Cerebellar nuclear complex (tissue), 1 donor: Measurements from ENCODE around the gene UTS2B.

Experiments
- DNase-seq, 2 experiments: peaks; one replicate each; lab custom pipeline; 2025; lab: John Stamatoyannopoulos, UW

Gene UTS2B

GRCh38 chr3:191321019-191321767, 9.1 kb downstream of the UTS2B start:
- no peak for DNase-seq

DNA sequence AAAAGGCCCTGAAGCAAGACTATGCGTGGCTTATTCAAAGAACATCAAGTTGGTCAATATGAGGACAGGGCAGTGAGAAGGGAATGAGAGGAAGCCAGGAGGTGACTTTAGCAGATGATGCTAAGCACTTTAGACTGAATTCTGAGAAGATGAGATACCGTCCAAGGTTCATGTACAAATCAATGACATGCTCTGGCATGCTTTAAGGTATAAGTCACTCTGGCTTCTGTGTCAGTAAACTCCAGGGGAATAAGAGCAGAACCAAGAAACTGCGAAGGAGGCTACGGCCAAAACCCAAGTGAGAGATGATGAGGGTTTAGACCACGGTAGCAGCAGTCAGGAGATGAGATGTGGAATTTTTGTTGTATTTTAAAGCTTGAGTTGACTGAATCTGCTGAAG, 10.0 kb downstream of the UTS2B start:
- no peak for DNase-seq

DNA sequence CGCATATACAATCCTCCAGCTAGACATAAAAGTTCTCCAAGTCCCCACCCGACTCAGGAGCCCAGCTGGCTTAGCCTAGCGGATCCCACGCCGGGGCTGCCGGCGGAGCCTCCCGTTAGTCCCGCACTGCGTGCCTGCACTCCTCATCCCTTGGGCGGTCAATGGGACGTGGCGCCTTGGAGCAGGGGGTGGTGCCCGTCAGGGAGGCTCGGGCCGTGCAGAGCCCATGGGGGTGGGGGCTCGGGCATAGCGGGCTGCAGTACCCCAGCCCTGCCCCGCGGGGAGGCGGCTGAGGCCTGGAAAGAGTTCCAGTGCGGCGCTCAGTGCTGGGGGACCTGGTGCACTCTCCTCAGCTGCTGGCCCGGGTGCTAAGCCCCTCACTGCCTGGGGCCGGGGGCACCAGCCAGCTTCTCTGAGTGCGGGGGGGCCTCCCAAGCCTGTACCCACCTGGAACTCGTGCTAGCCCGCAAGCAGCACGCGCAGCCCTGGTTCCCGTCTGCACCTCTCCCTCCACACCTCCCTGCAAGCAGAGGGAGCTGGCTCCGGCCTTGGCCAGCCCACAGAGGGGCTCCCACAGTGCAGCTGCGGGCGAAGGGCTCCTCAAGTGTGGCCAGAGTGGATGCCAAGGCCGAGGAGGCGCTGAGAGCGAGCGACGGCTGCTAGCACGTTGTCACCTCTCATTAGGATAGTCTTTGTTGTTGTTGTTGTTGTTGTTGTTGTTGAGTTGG, 13.3 kb downstream of the UTS2B start:
- DNase-seq, result no peak

GRCh38 chr3:191314109-191314728, 16.1 kb downstream of the UTS2B start:
- no peak for DNase-seq

GRCh38 chr3:191313296-191313695, 17.0 kb downstream of the UTS2B start:
- DNase-seq, result no peak

DNA sequence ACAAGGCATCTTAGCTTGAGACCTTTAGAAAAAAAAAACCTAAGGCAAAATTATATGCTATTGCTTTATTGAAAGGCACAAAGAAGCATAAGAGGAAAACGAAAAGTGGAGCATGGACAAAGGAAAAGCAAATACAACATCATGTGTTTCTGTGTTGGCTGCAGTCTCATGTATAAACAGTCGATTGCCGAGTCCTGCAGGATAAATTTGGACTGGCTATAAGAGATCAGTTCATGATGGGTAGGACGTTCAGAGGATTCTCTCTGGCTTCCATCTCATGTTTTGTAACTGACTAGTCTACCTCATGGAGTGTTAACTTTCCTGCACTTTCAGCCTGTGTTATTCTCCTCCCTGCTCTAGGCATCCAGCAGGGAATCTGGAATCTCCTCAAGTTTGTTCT, 23.0 kb downstream of the UTS2B start:
- no peak for DNase-seq

- no peak for DNase-seq
These were observed 23.9 kb downstream of the UTS2B start for GRCh38 chr3:191306428-191306827.

DNA sequence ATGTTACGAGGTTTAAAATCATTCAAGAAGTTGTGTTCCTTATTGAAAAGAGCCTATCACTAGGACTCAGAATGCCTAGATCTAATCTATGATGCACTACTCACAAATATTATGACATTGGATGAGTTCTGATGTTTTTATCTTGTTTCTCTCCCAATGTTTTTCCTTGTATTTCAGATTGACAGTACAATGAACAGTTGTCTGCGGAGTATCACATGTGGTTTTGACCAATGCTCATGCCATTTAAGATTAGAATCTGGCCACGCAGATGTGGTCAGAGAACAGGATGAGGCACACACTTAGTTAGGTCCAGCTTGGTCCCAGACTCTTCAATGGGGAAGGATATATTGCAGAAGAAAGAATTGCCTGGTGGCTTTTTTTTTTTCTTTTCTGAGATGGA, 26.7 kb downstream of the UTS2B start:
- DNase-seq, result no peak

GRCh38 chr3:191302451-191302850, 27.9 kb downstream of the UTS2B start:
- no peak for DNase-seq

DNA sequence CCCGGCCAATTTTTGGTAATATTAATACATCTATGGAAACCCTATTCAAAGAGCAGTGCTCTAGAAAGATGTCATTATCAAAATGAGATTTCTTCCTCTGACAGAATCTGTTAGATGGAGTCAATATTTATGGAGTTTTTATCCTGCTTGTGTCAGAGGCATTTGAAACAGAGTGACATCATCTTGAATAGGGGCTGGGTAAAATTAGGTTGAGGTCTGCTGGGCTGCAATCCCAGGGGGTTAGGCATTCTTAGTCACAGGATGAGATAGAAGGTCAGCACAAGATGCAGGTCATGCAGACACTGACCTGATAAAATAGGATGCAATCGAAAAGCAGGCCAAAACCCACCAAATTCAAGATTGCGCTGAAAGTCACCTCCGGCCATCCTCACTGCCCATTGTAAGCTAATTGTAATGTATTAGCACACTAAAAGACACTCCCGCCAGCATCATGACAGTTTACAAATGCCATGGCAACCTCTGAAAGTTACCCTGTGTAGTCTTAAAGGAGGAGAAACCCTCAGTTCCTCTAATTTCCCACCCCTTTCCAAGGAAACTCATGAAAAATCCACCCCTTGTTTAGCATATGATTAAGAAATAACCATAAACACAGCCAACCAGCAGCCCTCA, 28.4 kb downstream of the UTS2B start:
- DNase-seq, result no peak

- no peak for DNase-seq
These were observed 29.3 kb downstream of the UTS2B start for GRCh38 chr3:191301017-191301416.

GRCh38 chr3:191300422-191300821, 29.9 kb downstream of the UTS2B start:
- no peak for DNase-seq

- DNase-seq, result no peak
These were observed 31.5 kb downstream of the UTS2B start for GRCh38 chr3:191298846-191299245.

GRCh38 chr3:191296041-191296541, 34.2 kb downstream of the UTS2B start:
- no peak for DNase-seq

DNA sequence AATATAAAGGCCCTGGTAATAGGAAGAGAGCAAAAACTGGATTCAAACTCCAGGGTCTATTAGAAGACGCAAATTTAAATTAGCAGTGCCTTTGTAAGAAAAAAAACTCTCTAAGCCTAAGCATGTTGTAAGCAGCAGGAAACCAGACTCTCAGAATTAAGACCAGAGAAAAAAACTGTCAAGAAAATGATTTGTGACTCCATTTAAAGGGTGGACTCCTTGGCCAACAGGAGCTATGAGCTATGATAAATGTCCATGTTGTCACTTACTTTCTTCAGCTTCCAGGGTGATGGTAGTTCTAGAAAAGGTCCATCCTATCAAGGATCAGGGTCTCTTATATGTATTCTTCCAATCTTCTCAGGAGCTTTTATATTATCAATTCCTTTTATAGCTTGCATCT, 36.0 kb downstream of the UTS2B start:
- DNase-seq, result no peak

DNA sequence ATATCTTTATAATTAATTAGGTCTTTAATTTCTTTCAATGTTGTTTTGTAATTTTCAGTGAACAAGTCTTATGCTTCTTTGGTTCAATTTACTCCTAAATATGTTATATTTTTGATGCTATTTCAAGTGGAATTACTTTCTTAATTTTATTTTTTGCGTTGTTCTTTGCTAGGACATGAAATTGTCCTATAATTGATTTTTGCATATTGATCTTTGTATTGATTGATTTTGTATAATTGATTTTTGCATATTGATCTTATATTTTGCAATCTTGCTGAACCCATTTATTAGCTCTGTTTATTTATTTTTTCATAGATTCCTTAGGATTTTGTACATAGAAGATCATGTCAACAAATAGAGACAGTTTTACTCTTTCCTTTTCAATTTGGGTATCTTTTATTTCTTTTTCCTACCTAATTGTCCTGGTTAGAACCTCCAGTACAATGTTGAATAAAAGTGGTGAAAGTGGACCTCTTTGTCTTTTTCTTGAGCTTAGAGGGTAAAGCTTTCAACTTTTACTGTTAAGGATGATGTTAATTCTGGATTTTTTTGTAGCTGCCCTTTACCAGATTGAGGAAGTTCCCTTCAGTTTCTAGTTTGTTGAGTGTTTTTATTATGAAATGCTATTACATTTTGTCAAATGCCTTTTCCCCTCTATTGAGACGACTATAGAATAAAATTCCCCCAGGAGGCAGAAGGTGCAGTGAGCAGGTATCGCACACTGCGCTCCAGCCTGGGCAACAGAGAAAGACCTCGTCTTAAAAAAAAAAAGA, 37.9 kb downstream of the UTS2B start:
- DNase-seq, result no peak

DNA sequence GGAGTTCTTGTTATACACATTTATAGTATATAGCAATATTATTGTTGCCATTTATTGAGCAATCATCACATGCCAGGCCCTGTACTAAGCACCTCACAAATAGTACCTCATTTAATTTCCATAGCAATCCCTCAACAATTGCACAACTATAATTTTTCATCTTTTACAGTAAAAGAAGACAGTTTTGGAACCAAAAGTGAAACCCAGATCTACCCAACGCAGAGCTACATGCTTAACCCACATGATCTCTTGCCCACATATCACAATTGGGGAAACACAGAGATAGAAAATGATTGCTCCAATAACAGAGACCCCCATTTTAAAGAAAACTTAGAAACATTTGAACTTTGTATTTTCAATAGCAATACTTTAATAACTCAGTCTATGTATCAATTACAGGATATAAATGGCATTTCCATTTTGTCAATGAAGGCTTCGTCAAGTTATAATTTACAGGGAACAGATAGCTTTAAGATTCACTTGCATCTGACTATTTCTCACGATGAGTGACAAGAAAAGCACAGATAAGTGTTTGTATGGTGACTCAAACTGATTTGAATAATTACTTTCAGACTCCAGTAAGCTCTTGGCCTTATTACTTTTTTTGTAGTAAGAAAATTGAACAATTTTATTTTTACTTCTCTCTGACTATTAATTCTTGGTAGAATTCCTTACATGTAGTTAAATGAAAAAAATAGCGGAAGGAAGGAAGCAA, 39.9 kb downstream of the UTS2B start:
- DNase-seq, result no peak

DNA sequence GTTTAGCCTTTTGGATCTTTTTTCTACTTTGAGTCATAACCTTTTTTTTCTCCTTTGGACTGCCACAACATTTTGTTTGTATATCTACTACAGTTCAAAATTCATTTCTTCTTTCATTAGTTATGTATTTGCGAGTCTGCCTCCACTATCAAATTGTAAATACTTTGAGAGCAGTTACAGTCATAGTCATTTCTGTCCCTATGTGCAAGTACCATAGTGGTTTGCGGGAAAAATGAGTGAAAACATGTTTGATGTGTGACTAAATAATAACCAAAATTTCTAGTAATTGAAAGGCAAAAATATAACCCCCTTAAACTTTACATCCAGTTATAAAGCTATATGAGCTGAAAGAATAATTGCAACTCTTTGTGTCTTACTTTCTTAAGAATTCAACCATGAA, 46.9 kb downstream of the UTS2B start:
- DNase-seq, result no peak

GRCh38 chr3:191282251-191283185, 47.8 kb downstream of the UTS2B start:
- no peak for DNase-seq

- DNase-seq, result no peak
These were observed 49.4 kb downstream of the UTS2B start for GRCh38 chr3:191280882-191281281.
